Right hindlimb (tissue), 1 donor: Measurements from ENCODE around the gene SERPINA1.

Experiments used
- DNase-seq: peaks from one replicate; pipeline ENCODE4 v3.0.0-alpha.2; 2018

SERPINA1 gene

GRCh38 chr14:94397289-94398181, 9.1 kb upstream of the SERPINA1 start:
- no peak for DNase-seq

- no peak for DNase-seq
These were observed 8.3 kb upstream of the SERPINA1 start for GRCh38 chr14:94396628-94397225.

- no peak for DNase-seq
These were observed 7.6 kb upstream of the SERPINA1 start for GRCh38 chr14:94395888-94396574.

- DNase-seq, result no peak
These were observed 7.0 kb upstream of the SERPINA1 start for GRCh38 chr14:94395282-94395887.

- no peak for DNase-seq
These were observed 6.3 kb upstream of the SERPINA1 start for GRCh38 chr14:94394581-94395207.

- DNase-seq, result no peak
These were observed 5.7 kb upstream of the SERPINA1 start for GRCh38 chr14:94394025-94394493.

- no peak for DNase-seq
These were observed 5.1 kb upstream of the SERPINA1 start for GRCh38 chr14:94393474-94393873.

- DNase-seq, result no peak
These were observed 4.1 kb upstream of the SERPINA1 start for GRCh38 chr14:94392510-94392935.

GRCh38 chr14:94391281-94391975, 3.0 kb upstream of the SERPINA1 start:
- DNase-seq, result no peak

GRCh38 chr14:94390372-94391086, 2.1 kb upstream of the SERPINA1 start:
- DNase-seq, result no peak

- no peak for DNase-seq
These were observed 1.4 kb upstream of the SERPINA1 start for GRCh38 chr14:94389731-94390371.

- no peak for DNase-seq
These were observed 685 bp upstream of the SERPINA1 start for GRCh38 chr14:94389104-94389469.

GRCh38 chr14:94388027-94388383, 397 bp downstream of the SERPINA1 start:
- no peak for DNase-seq

GRCh38 chr14:94387051-94388026, 1.1 kb downstream of the SERPINA1 start:
- no peak for DNase-seq

GRCh38 chr14:94386085-94387031, 2.0 kb downstream of the SERPINA1 start:
- DNase-seq, result no peak

- DNase-seq, result no peak
These were observed 2.8 kb downstream of the SERPINA1 start for GRCh38 chr14:94385553-94386057.

- no peak for DNase-seq
These were observed 4.1 kb downstream of the SERPINA1 start for GRCh38 chr14:94384342-94384741.

- DNase-seq, result no peak
These were observed 4.6 kb downstream of the SERPINA1 start for GRCh38 chr14:94383777-94384176.
